Osteocyte (in vitro differentiated cells): ENCODE results near the gene FUT9. TPM values are rescaled to one million over a fixed set of nuclear protein-coding genes. Genes with fewer than 3 reads are reported as not detected.

Experiments
- DNase-seq: peaks from one replicate; pipeline ENCODE4 v3.0.0; 2021; ENCODE audit warnings: mixed read lengths; ENCODE audit not compliant: unreplicated experiment; ENCODE audit errors: extremely low spot score
- H3K27ac Mint-ChIP-seq: one replicate; pipeline ENCODE4 v1.8.0; 2021; ENCODE audit warnings: mild to moderate bottlenecking, mixed read lengths; ENCODE audit not compliant: unreplicated experiment
- H3K27me3 Mint-ChIP-seq: one replicate; pipeline ENCODE4 v1.8.0; 2021; ENCODE audit warnings: mixed read lengths; ENCODE audit not compliant: unreplicated experiment
- H3K36me3 Mint-ChIP-seq: one replicate; pipeline ENCODE4 v1.8.0; 2021; ENCODE audit warnings: mixed read lengths; ENCODE audit not compliant: unreplicated experiment
- H3K4me1 Mint-ChIP-seq: one replicate; pipeline ENCODE4 v1.8.0; 2021; ENCODE audit warnings: mixed read lengths; ENCODE audit not compliant: unreplicated experiment
- H3K4me3 Mint-ChIP-seq: one replicate; pipeline ENCODE4 v1.8.0; 2021; ENCODE audit warnings: mild to moderate bottlenecking, moderate library complexity, mixed read lengths; ENCODE audit not compliant: unreplicated experiment
- H3K9me3 Mint-ChIP-seq: one replicate; pipeline ENCODE4 v1.8.0; 2021; ENCODE audit warnings: mixed read lengths; ENCODE audit not compliant: unreplicated experiment
- total RNA-seq: library from RNA; stranded (reverse); gene quantifications from 2 replicates; pipeline ENCODE4 v1.2.1, GENCODE V29; 2021
- TF ChIP-seq, protein P1 (sequence below): fragments of 200-600 bp; sonication (generic); IDR thresholded peaks from 2 replicates; pipeline ENCODE4 v1.5.0; 2021; ENCODE audit warnings: antibody characterized with exemption, mild to moderate bottlenecking, moderate library complexity

The FUT9 gene
- total RNA-seq, 1 donor from 2014 or later = not detected

DNA sequence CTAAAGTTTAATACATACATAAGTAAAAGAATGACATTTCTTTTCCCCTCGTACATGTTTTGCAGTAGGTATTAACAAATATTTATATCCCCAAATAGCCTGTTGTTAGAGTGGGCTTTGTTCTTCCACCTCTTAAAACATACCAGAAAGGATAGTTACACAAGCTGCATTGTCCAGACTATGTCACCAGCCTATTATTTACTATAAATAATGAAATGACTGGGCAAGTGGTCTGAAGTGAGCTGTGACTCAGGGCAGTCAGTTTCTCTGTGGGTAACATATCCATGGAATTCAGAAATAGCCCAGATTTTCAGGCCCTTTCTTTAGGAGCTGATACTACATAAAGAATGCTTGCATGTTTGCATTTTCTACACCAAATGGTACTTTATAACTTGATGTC is 60.1 kb downstream of the FUT9 start:
- H3K27me3 Mint-ChIP-seq = no peaks in the 10 kb centered on the region
- H3K9me3 Mint-ChIP-seq = no peaks in the 10 kb centered on the region
- no peak overlapping the region for H3K27ac Mint-ChIP-seq
- DNase-seq = no peak
- TF ChIP-seq, protein P1, sequence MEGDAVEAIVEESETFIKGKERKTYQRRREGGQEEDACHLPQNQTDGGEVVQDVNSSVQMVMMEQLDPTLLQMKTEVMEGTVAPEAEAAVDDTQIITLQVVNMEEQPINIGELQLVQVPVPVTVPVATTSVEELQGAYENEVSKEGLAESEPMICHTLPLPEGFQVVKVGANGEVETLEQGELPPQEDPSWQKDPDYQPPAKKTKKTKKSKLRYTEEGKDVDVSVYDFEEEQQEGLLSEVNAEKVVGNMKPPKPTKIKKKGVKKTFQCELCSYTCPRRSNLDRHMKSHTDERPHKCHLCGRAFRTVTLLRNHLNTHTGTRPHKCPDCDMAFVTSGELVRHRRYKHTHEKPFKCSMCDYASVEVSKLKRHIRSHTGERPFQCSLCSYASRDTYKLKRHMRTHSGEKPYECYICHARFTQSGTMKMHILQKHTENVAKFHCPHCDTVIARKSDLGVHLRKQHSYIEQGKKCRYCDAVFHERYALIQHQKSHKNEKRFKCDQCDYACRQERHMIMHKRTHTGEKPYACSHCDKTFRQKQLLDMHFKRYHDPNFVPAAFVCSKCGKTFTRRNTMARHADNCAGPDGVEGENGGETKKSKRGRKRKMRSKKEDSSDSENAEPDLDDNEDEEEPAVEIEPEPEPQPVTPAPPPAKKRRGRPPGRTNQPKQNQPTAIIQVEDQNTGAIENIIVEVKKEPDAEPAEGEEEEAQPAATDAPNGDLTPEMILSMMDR = no peak
- H3K36me3 Mint-ChIP-seq = no peaks in the 10 kb centered on the region
- no peak overlapping the region for H3K4me3 Mint-ChIP-seq
- no peaks in the 10 kb centered on the region for H3K4me1 Mint-ChIP-seq

DNA sequence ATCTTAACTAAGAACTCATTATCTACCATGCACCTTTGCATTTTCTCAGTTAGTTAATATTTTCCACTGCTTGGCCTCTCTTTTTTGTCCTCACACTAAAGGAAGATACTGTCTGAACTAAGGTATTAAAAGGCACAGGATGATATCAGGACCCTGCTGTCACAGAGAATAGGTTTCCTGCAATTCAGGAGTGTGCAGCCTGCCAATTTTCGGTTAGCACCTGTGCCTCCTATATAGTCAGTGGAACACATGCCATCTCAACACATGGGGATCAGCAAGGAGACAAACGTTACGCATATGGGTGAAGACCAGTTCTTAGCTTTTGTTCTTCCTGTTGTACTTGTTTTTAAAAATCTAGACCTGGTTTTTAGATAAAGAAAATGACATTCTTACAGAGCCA is 71.0 kb downstream of the FUT9 start:
- H3K27ac Mint-ChIP-seq = no peak overlapping the region
- H3K4me3 Mint-ChIP-seq = no peak overlapping the region
- TF ChIP-seq, protein P1 = no peak
- no peak for DNase-seq
- H3K9me3 Mint-ChIP-seq = no peaks in the 10 kb centered on the region
- no peaks in the 10 kb centered on the region for H3K4me1 Mint-ChIP-seq
- no peaks in the 10 kb centered on the region for H3K27me3 Mint-ChIP-seq
- no peaks in the 10 kb centered on the region for H3K36me3 Mint-ChIP-seq

DNA sequence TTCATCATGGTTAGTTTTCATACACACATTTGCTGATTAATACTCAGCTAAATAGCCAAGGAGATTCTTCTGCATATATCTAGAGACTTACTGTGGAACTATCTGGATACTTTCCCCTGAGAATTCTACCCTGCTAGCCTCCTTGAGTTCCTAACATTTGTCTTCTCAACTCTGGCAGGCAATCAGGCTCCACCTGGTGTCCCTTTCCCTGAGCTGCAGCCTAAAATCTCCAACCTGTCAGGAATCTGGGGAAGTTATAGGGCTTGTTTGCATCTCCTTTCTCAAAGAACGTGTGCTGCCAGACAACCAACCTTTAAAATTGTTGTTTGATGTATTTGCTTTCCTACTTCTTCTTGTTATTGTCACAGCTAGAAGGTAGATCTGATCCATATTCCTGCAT is 73.4 kb downstream of the FUT9 start:
- no peak for DNase-seq
- H3K27me3 Mint-ChIP-seq = no peaks in the 10 kb centered on the region
- no peak overlapping the region for H3K4me3 Mint-ChIP-seq
- H3K4me1 Mint-ChIP-seq = no peaks in the 10 kb centered on the region
- TF ChIP-seq, protein P1 = peak; percentile 19
- no peaks in the 10 kb centered on the region for H3K36me3 Mint-ChIP-seq
- H3K9me3 Mint-ChIP-seq = no peaks in the 10 kb centered on the region
- no peak overlapping the region for H3K27ac Mint-ChIP-seq

DNA sequence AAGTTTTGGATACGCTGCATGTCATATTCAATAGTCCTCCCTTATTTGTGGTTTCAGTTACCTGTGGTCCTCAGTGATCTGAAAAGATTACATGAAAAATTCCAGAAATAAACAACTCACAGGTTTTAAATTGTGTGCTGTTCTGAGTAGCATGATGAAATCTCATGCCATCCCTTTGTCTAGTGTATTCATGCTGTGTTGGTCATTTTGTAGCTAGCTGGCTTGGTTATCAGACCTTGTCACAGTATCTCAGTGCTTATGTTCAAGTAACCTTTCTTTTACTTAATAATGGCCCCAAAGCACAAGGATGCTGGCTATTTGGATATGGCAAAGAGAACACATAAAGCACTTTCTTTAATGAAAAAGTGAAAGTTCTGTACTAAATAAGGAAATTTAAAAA is 78.3 kb downstream of the FUT9 start:
- no peak for DNase-seq
- TF ChIP-seq, protein P1 = no peak
- Mint-ChIP-seq H3K27ac (no peak overlapping the region), H3K27me3 (no peaks in the 10 kb centered on the region), H3K4me3 (no peak overlapping the region), H3K4me1 (no peaks in the 10 kb centered on the region), H3K36me3 (no peaks in the 10 kb centered on the region), H3K9me3 (no peaks in the 10 kb centered on the region)

DNA sequence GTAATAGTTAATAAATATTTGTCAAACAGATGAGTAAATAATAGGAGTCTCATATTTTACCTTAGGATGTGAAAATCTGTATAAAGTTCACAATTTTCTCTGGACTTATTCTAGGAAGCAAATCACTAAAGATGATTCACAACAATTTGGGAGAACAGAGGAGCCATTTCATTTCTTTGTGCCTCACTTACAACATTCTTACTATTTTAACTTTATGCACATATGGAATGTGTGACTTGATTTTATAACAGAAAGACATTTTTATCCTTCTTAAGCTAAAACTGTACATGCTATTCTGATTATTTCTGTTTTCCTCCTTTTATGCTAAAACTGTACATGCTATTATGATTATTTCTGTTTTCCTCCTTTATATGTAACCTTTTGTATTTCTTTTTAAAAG is 83.3 kb downstream of the FUT9 start:
- H3K36me3 Mint-ChIP-seq = no peaks in the 10 kb centered on the region
- H3K27me3 Mint-ChIP-seq = no peaks in the 10 kb centered on the region
- no peak overlapping the region for H3K27ac Mint-ChIP-seq
- H3K4me1 Mint-ChIP-seq = no peaks in the 10 kb centered on the region
- no peaks in the 10 kb centered on the region for H3K9me3 Mint-ChIP-seq
- TF ChIP-seq, protein P1 = no peak
- DNase-seq = no peak
- no peak overlapping the region for H3K4me3 Mint-ChIP-seq
